GM21447 (cell line): ENCODE data around the gene CRIP1.

Experiments
- ATAC-seq: cut with Tn5 transposase; IDR thresholded peaks from one replicate; pipeline ENCODE4 v1.9.1; 2021; ENCODE audit not compliant: unreplicated experiment

The CRIP1 gene

GRCh38 chr14:105486163-105486973, at the start of gene CRIP1:
Gene CRIP1, plus strand, starts transcription at chr14:105486886. Its CDS starts 374 bp downstream, at chr14:105487260.
- no peak for ATAC-seq

GRCh38 chr14:105436891-105437722, 49.6 kb upstream of the CRIP1 start:
- ATAC-seq: no peak

GRCh38 chr14:105437723-105438500, 48.8 kb upstream of the CRIP1 start:
- ATAC-seq: no peak

GRCh38 chr14:105439179-105439578, 47.5 kb upstream of the CRIP1 start:
- ATAC-seq: no peak

- ATAC-seq: no peak
Measured at GRCh38 chr14:105439710-105440553, 46.8 kb upstream of the CRIP1 start.

GRCh38 chr14:105440554-105440900, 46.2 kb upstream of the CRIP1 start:
- no peak for ATAC-seq

GRCh38 chr14:105440992-105441391, 45.7 kb upstream of the CRIP1 start:
- no peak for ATAC-seq

GRCh38 chr14:105442125-105442524, 44.6 kb upstream of the CRIP1 start:
- no peak for ATAC-seq

- no peak for ATAC-seq
Measured at GRCh38 chr14:105442834-105443233, 43.9 kb upstream of the CRIP1 start.

GRCh38 chr14:105444859-105445258, 41.8 kb upstream of the CRIP1 start:
- no peak for ATAC-seq

- no peak for ATAC-seq
Measured at GRCh38 chr14:105445290-105445689, 41.4 kb upstream of the CRIP1 start.

- ATAC-seq: no peak
Measured at GRCh38 chr14:105445901-105446845, 40.5 kb upstream of the CRIP1 start.

- ATAC-seq: no peak
Measured at GRCh38 chr14:105446971-105447370, 39.7 kb upstream of the CRIP1 start.

- no peak for ATAC-seq
Measured at GRCh38 chr14:105447651-105448640, 38.7 kb upstream of the CRIP1 start.

GRCh38 chr14:105448706-105449111, 38.0 kb upstream of the CRIP1 start:
- no peak for ATAC-seq

- no peak for ATAC-seq
Measured at GRCh38 chr14:105449276-105450122, 37.2 kb upstream of the CRIP1 start.

GRCh38 chr14:105450123-105450505, 36.6 kb upstream of the CRIP1 start:
- ATAC-seq: no peak
